Measurements from ENCODE around the gene APLP2.
"Not testable (repeated sequence)": the region's sequence is repeated elsewhere in the genome, so short reads cannot be mapped to it uniquely, and the experiment has no call there.

The APLP2 gene

DNA sequence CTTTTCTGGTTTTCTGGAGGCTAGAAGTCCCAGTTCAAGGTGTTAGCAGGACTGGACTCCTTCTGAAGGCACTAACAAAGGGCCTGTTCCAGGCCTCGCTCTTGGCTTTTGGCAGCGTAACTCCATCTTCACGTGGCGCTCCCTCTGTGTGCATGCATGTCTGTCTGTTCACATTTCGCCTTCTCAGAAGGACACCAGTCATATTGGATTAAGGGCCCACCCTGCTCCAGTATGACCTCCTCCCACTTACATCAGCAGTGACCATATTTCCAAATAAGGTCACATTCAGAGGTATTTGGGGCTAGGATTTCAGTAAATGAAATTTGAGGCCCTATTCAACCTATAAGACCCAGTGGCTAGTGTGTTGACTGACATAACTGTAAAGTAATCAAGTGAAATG is 20.0 kb downstream of the APLP2 start:
- no peak for DNase-seq (ENCODE audit: low read depth in 1 of 2, low spot score in 1 of 2)

DNA sequence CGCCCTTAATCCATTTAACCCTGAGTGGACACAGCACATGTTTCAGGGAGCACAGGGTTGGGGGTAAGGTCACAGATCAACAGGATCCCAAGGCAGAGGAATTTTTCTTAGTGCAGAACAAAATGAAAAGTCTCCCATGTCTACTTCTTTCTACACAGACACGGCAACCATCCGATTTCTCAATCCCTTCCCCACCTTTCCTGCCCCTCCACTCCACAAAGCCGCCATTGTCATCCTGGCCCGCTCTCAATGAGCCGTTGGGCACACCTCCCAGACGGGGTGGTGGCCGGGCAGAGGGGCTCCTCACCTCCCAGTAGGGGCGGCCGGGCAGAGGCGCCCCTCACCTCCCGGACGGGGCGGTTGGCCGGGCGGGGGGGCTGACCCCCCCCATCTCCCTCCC is 20.8 kb downstream of the APLP2 start:
- not testable (repeated sequence) for DNase-seq (ENCODE audit: low read depth in 1 of 2, low spot score in 1 of 2)

DNA sequence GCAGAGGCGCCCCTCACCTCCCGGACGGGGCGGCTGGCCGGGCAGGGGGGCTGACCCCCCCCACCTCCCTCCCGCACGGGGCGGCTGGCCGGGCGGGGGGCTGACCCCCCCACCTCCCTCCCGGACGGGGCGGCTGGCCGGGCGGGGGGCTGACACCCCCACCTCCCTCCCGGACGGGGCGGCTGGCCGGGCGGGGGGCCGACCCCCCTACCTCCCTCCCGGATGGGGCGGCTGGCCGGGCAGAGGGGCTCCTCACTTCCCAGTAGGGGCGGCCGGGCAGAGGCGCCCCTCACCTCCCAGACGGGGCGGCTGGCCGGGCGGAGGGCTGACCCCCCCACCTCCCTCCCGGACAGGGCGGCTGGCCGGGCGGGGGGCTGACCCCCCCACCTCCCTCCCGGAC is 21.5 kb downstream of the APLP2 start:
- DNase-seq (ENCODE audit: low read depth in 1 of 2, low spot score in 1 of 2) = not testable (repeated sequence)

DNA sequence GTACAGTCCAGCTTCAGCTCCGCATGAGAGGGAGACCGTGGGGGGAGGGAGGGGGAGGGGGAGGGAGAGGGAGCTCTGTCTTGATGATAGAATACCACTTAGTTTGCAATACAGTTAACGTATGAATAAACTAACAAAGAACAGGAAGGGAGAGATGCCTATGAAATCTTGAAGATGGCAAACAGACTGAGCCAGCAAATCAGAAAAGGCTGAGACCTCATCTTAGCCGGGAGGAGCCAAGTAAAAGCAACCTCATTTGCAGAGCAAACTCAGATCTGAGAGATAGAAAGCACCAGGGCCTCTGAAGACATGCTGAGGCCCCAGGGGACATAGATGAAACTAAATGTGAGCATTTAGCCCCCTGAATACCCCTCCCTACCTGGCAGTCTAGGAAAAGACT is 23.0 kb downstream of the APLP2 start:
- no peak for DNase-seq (ENCODE audit: low read depth in 1 of 2, low spot score in 1 of 2)

DNA sequence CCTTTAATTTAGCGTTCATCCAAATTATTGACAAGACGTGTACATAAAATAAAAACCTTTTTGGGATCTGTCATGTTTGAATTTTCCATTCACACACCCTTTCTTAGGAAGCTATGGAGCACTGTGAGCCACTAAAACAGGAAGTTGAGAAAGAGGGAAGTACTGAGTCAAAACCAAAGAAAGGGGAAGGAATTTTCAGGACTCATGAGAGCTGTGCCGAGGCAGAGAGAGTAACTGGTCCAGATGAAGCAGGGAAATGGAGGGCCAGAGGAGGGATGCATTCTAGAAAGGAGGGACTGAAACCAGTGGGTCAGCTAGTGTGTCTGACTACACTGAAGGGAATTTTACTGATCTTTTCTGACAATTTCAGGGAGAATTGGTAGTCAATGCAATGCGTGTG is 24.9 kb downstream of the APLP2 start:
- no peak for DNase-seq (ENCODE audit: low read depth in 1 of 2, low spot score in 1 of 2)

DNA sequence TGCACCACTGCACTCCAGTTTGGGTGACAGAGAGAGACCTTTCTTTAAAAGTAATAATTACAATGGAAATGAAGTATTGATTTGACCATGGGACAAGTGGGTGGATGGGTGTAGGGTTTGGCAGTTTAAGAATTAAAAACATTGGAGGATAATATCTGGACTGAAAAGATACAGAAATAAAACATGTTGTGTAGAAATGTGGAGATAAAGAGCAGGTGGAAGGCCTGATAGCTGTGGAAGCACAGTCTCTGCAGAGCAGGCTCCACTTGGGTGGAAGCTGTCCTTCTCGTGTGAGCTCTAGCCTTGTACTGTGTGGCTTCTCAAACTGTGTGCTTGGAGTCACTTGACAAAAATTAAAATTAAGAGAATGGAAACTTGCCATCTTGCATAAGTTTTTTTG is 25.6 kb downstream of the APLP2 start:
- DNase-seq (ENCODE audit: low read depth in 1 of 2, low spot score in 1 of 2) = no peak

DNA sequence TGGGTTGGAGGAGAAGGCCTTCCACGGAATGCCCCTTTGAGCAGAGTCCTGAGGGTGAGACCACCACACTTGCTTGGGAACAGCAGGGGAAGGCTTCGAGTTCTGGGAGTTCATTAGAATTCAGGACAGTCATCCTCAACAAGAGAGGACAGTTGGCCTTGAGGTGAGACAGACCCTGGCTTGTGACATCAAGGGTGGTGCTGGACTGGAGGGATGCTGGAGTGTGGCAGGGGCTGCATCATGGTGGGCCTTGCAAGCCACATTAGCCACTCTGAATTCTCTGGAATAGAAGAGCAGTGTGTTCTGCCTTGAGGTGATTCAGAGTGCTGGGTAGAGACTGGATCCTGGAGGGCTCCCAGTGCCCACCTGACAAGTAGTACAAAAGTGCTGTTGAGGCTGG is 26.3 kb downstream of the APLP2 start:
- DNase-seq (ENCODE audit: low read depth in 1 of 2, low spot score in 1 of 2) = no peak

DNA sequence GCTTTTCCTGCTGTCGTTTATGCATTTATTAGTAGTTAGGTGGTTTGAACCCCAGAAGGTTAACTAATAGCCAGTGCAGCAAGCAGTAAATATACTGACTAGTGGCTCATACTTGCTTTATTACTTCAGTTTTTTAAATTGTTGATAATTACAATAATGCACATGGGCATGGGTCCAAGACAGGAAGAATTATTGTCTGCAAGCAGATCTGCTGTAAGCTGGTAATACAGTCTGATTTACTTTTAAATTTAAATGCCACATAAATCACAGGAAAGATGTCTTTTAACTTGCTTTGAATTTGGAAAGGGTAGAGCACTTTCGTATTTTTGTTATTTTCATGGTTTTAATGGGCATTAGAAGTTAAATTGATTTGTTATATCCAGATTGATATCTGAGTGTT is 27.1 kb downstream of the APLP2 start:
- DNase-seq (ENCODE audit: low read depth in 1 of 2, low spot score in 1 of 2) = no peak

DNA sequence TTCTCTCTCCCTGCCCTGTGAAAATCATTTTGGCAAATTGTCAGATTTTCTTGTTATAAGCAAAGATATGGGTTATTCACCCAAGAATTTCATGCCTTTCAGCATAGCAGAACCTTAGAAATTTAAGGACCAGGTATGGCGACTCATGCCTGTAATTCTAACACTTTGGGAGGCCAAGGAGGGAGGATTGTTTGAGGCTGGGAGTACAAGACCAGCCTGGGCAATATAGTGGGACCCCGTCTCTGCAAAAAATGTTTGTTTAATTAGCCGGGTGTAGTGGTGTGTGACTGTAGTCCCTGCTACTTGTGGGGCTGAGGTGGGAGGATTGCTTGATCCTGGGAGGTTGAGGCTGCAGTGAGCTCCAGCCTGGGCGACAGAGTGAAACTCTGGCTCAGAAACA is 27.6 kb downstream of the APLP2 start:
- DNase-seq (ENCODE audit: low read depth in 1 of 2, low spot score in 1 of 2) = no peak

DNA sequence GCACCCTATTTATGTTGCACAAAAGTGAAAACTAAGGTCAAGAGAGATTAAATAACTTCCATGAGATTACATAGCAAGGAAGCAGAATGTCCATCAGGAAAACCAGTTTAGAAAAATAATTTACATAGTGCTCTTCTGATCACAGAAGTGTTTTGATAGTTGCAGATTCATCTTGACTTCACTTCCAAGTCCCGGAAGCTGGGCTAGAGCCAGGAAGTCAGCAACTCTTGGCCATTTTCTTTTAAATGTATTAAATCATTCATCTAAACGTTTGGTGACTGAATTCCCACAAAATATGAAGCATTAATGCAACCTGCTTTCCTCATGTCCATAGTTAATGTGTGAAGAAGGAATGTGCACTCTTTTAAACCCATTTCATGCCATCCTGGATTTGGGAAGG is 29.7 kb downstream of the APLP2 start:
- DNase-seq (ENCODE audit: low read depth in 1 of 2, low spot score in 1 of 2) = no peak

DNA sequence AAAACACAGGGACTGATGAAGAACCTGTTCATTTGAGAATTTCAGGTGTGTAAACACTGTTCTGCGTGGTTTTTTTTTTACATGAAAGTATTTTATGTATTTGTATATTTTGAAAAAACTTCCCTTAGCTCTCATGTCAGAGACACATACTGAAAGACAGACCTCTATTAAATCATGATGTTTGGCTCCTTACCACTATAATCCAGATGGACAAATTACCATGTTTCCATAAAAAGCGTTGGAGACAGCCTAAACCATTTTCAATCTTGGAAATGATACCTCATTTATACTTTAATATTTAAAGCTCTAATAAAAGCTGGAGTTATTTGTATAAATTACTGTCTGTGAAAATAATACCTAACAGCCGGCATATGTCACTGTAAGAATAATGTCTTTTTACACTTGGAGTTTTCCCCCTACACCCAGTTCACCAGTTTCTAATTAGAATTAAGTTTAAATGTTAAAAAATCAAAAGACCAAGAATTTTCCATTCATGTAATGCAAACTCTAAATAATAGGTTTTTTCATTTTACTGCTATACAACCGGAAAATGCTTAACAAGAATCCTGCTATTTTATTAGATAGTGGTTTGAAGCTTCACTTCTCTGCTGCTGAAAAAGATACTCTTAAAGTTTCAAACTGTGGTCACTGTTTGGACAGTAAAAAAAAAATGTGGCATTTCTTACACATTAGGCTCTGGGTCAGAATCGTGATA is 30.8 kb downstream of the APLP2 start:
- no peak for DNase-seq (ENCODE audit: low read depth in 1 of 2, low spot score in 1 of 2)

DNA sequence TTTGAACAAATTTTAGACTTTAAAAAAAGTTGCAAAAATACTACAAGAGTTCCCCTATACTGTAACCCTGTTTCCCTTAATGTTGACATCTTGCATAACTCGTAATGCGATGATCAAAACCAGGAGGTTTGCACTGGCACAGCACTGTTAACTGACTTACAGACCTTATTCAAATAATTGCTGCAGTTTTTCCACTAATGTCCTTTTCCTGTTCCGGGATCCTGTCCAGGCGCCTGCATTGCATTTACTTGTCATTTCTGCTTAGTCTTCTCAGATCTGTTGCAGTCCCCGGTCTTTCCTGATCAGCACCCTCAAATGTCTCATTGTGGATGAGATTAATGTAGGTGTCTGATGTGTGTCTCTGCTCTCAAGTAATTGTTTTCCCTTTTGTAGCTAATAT is 32.0 kb downstream of the APLP2 start:
- DNase-seq (ENCODE audit: low read depth in 1 of 2, low spot score in 1 of 2) = no peak

DNA sequence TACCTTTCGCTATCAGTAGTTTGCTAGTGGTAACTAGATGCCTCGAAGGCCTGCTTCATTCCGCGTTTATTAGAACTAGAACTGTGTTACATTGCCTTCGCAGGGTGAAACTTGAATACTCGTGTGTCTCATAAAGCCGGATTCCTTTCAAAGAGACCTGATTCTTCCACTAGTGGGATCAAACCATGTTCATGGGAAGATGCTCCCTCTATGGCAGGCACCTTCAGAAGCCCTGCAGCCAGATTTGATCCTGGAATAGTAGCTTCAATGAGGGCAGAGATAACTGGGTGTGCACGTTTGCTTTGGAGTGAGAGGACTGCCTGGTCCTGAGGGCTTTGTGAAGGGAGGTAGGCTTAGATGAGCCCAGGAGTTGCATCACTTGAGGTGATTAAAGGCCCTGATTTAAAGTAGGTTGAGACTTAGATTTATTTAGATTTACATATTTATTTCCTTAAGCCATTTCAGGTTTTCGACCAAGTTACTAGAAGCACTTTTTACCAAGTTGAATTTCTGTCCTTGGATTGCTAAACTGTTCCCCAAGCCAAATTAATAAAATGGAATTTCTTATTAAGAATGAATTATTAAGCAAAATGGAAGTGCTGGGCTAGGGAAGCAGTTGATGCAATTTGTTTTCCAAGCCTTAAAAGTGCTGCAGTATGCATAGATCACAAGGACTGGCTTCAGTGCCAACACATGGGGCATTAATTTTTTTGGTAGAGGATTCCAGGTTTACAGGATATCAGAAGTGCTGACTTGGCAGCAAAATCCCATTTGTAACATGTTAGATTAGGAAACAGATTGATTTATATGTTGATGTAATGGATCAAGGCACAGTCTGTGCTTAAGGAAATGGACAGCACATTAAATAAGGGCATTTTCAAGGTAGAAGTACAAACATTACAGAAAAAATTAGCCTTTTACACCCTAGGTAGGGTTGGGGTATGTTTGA is 32.9 kb downstream of the APLP2 start:
- no peak for DNase-seq (ENCODE audit: low read depth in 1 of 2, low spot score in 1 of 2)

DNA sequence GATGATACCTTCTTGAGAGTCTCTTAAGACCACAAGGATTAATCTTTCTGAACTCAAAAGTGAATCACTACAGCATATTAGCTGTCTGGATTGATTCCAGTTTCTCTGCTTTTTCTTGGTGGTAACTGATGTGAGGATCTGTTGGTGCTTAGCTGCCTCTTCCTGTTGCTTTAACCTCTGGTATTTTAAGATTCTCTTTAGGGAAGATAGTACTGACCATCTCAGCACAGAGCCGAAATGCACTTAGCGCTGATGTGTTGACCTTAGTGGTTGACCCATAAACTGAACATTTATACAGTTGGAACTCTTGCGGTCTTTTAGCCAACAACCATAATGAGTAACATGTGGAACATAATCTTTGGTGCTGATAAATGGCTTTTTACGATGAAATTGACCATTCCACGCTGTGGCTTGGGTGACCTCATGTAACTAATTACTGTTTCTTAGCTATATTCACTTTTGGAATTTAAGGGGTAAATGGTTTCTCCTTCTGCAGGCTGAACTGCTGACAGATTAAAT is 33.7 kb downstream of the APLP2 start:
- DNase-seq (ENCODE audit: low read depth in 1 of 2, low spot score in 1 of 2) = no peak

DNA sequence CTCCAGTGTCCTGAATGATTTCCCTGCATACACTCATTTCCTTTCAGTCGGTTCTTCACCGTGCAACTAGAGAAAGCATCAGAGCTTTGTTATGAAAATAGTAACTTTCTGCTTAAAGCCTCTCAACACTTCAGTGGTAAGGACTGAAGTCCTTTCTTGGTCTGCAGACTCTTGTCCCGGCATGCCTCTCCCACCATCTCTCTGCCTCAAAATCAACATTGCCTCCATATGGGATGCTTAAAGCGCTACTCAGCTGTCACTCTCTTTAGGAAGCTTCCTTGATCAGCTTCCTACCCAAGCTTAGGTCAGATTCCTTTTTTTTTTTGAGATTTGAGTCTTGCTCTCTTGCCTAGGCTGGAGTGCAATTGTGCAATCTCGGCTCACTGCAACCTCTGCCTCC is 36.7 kb downstream of the APLP2 start:
- no peak for DNase-seq (ENCODE audit: low read depth in 1 of 2, low spot score in 1 of 2)

DNA sequence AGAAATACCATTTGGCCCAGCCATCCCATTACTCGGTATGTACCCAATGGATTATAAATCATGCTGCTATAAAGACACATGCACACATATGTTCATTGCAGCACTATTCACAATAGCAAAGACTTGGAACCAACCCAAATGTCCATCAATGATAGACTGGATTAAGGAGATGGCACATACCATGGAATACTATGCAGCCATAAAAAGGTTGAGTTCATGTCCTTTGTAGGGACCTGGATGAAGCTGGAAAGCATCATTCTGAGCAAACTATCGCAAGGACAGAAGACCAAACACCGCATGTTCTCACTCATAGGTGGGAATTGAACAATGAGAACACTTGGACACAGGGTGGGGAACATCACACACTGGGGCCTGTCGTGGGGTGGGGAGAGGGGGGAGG is 39.0 kb downstream of the APLP2 start:
- DNase-seq (ENCODE audit: low read depth in 1 of 2, low spot score in 1 of 2) = not testable (repeated sequence)

DNA sequence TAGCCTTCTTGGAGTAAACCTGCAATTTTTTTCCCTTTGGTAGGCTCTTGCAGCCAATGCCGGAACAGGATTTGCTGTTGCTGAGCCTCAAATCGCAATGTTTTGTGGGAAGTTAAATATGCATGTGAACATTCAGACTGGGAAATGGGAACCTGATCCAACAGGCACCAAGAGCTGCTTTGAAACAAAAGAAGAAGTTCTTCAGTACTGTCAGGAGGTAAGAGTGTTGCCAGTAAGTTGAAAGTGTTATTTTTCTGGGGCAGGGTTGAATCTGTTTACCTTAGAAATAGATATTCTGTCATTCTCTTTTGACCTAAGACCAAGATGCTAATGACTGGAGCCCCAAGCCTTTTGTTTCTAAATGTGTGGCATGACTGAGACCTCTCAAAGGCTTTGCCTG is 39.7 kb downstream of the APLP2 start:
- DNase-seq (ENCODE audit: low read depth in 1 of 2, low spot score in 1 of 2) = no peak

DNA sequence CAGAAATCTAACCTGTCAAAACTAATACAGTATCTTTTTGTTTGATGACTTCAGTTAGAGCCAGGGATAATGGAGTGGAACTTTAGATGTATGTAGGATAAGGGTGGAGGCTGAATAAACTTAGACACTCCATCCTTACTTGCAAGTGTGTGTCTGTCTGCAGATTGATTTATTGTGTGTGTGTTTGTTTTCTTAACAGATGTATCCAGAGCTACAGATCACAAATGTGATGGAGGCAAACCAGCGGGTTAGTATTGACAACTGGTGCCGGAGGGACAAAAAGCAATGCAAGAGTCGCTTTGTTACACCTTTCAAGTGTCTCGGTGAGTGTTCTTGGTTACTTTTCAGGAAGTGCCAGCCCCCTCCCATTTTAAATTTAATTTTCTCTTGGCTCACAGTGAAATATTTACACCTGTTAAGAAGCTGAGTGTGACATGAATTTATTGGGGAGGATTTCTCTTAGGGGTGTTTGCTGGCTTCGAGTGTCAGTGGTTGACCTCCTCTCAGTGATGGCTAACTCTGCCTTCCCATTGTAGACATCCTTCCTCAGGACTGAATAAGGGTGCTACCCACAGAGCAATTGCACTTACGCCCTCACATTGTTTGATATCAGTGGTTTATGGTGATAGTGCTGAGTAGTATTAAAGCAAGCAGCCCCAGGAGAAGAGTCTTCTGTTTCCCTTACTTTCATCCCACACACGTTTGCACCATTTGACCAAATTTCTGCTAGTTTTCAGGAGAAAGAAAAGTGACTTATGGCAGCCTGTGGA is 40.8 kb downstream of the APLP2 start:
- no peak for DNase-seq (ENCODE audit: low read depth in 1 of 2, low spot score in 1 of 2)

DNA sequence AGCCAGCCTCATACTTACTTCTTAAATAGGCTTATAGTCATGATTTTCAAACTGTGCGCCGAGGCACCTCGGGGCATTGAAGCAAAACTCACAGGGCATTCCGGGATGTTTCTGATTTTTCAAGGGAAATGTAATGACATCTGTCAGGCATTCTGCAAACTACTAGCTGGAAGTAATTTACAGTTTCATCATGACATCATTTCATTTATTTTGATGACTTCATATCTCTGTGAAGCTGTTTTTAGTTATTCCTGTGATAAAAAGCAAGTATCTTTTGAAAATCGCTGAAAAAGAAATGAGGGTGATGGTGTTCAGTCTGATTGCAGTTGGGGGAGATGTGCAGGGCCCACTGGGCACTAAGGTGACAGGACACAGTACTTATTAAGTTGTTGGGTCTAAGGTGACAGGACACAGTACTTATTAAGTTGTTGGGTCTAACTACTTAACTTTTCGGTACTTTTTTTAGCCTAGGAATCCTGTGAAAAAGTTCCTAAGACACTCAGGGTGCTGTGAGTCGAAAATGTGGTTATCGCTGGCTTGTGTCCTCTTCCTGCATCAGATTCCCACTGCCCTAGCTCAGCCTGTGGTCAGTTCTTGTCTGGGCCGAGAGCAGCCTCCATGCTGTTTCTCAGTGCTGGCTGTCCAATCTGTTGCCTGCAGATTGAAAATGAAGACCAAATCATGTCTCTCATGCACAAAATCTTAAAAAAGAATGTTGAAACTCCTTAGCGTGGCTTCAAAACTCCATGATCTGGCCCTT is 42.6 kb downstream of the APLP2 start:
- no peak for DNase-seq (ENCODE audit: low read depth in 1 of 2, low spot score in 1 of 2)

DNA sequence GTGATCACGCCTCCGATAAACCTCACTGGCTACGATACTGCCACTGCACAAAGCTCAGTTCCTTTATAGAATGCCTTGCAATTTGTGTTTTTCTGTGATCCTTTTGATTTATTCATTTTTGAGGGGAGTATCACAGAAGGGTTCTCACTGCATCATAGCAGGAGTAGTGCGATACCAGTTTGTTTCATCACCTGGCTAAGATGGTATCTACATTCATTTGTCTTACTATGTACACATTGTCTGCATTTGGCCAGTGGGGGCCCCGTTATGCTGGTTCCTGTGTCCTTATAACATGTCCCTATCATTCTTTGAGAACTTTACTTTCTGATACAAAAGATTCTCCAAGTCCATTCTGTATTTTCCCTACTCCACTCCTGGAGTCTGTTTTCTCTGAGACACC is 44.6 kb downstream of the APLP2 start:
- DNase-seq (ENCODE audit: low read depth in 1 of 2, low spot score in 1 of 2) = no peak

DNA sequence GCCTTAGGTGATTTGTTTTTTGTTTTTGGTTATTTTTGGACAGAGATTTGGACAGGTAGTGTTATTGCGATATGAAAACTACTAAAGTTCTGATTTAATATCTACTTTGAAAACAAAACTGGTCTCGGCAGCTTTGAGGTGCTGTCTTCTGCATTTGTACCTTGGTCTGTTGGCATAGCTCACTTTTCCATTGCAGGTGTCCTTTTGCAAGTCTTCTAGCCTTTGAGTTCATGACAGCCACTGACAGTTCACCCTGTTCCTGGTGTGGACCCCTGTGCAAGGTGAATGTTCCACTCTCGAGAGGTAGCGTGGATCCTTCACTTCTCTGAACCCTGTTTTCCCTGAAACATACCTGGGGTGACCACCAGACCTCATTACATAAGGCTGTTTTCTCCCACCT is 45.0 kb downstream of the APLP2 start:
- DNase-seq (ENCODE audit: low read depth in 1 of 2, low spot score in 1 of 2) = no peak

Measured in stimulated activated CD4-positive, alpha-beta T cell treated with anti-CD3 and anti-CD28 coated beads, Interleukin-15, amount 100 ng/mL, for 1 hour (primary cell).